ENCODE results near the gene GPAT3. TPM values are rescaled to one million over a fixed set of nuclear protein-coding genes. Genes with fewer than 3 reads are reported as not detected.

Gene GPAT3
- total RNA-seq, 1 donor from 2014 or later = not detected

GRCh38 chr4:83510442-83510841 lies 25.5 kb upstream of the GPAT3 start:
- H3K27me3 Mint-ChIP-seq (ENCODE audit: unreplicated experiment) = no peaks in the 10 kb centered on the region
- H3K27ac Mint-ChIP-seq (ENCODE audit: unreplicated experiment) = no peak overlapping the region
- H3K4me1 Mint-ChIP-seq (ENCODE audit: low read depth, unreplicated experiment) = no peaks in the 10 kb centered on the region
- no peak overlapping the region for H3K4me3 Mint-ChIP-seq (ENCODE audit: unreplicated experiment)
- TF ChIP-seq CTCF (IDR thresholded peaks at IDR 0.05; ENCODE audit: partially characterized antibody, unreplicated experiment) = no peak
- DNase-seq = no peak
- H3K9me3 Mint-ChIP-seq (ENCODE audit: unreplicated experiment) = no peaks in the 10 kb centered on the region
- H3K36me3 Mint-ChIP-seq (ENCODE audit: unreplicated experiment) = no peaks in the 10 kb centered on the region

- Mint-ChIP-seq H3K4me1 (ENCODE audit: low read depth, unreplicated experiment) (no peaks in the 10 kb centered on the region), H3K27me3 (ENCODE audit: unreplicated experiment) (no peaks in the 10 kb centered on the region), H3K9me3 (ENCODE audit: unreplicated experiment) (no peaks in the 10 kb centered on the region), H3K36me3 (ENCODE audit: unreplicated experiment) (no peaks in the 10 kb centered on the region), H3K4me3 (ENCODE audit: unreplicated experiment) (no peak overlapping the region), H3K27ac (ENCODE audit: unreplicated experiment) (no peak overlapping the region)
- no peak for DNase-seq
- TF ChIP-seq CTCF (IDR thresholded peaks at IDR 0.05; ENCODE audit: partially characterized antibody, unreplicated experiment) = no peak
Measured at GRCh38 chr4:83516042-83516772, 19.7 kb upstream of the GPAT3 start.

- H3K36me3 Mint-ChIP-seq (ENCODE audit: unreplicated experiment) = no peaks in the 10 kb centered on the region
- DNase-seq = no peak
- peaks cover 2% of the 10 kb centered on the region for H3K9me3 Mint-ChIP-seq (ENCODE audit: unreplicated experiment)
- H3K27ac Mint-ChIP-seq (ENCODE audit: unreplicated experiment) = no peak overlapping the region
- TF ChIP-seq CTCF (IDR thresholded peaks at IDR 0.05; ENCODE audit: partially characterized antibody, unreplicated experiment) = no peak
- H3K4me3 Mint-ChIP-seq (ENCODE audit: unreplicated experiment) = no peak overlapping the region
- no peaks in the 10 kb centered on the region for H3K4me1 Mint-ChIP-seq (ENCODE audit: low read depth, unreplicated experiment)
- no peaks in the 10 kb centered on the region for H3K27me3 Mint-ChIP-seq (ENCODE audit: unreplicated experiment)
Measured at GRCh38 chr4:83522239-83522638, 13.7 kb upstream of the GPAT3 start.

- no peaks in the 10 kb centered on the region for H3K4me1 Mint-ChIP-seq (ENCODE audit: low read depth, unreplicated experiment)
- H3K36me3 Mint-ChIP-seq (ENCODE audit: unreplicated experiment) = no peaks in the 10 kb centered on the region
- H3K4me3 Mint-ChIP-seq (ENCODE audit: unreplicated experiment) = no peak overlapping the region
Measured at GRCh38 chr4:83527671-83528070, 8.2 kb upstream of the GPAT3 start.

More at GRCh38 chr4:83527671-83528070, 8.2 kb upstream of the GPAT3 start:
- Mint-ChIP-seq H3K9me3 (ENCODE audit: unreplicated experiment) (peaks cover 4% of the 10 kb centered on the region), H3K27me3 (ENCODE audit: unreplicated experiment) (no peaks in the 10 kb centered on the region), H3K27ac (ENCODE audit: unreplicated experiment) (no peak overlapping the region)
- TF ChIP-seq CTCF (IDR thresholded peaks at IDR 0.05; ENCODE audit: partially characterized antibody, unreplicated experiment) = no peak
- DNase-seq = no peak
